HG03108 (cell line): ENCODE measurements around the gene CD14.
"Not testable (repeated sequence)": the region's sequence is repeated elsewhere in the genome, so short reads cannot be mapped to it uniquely, and the experiment has no call there.

Experiments
- ATAC-seq: cut with Tn5 transposase; IDR thresholded peaks from one replicate; pipeline ENCODE4 v1.9.1; 2021; ENCODE audit warnings: moderate library complexity; ENCODE audit not compliant: unreplicated experiment

The CD14 gene

GRCh38 chr5:140633021-140633471 is at the start of gene CD14:
Gene CD14 (minus strand): TSS chr5:140633175. CDS start chr5:140633071, 104 bp downstream.
- ATAC-seq, result peak; percentile 17

GRCh38 chr5:140678993-140679392 is 46.0 kb upstream of the CD14 start:
- no peak for ATAC-seq

- no peak for ATAC-seq
These were observed 45.0 kb upstream of the CD14 start for GRCh38 chr5:140677947-140678346.

GRCh38 chr5:140674629-140675028 is 41.7 kb upstream of the CD14 start:
- no peak for ATAC-seq

- no peak for ATAC-seq
These were observed 41.2 kb upstream of the CD14 start for GRCh38 chr5:140674211-140674610.

- no peak for ATAC-seq
These were observed 40.4 kb upstream of the CD14 start, which contains the start of gene DND1 for GRCh38 chr5:140673187-140673976. Gene DND1 (minus strand): TSS chr5:140673576. CDS start chr5:140673542, 34 bp downstream.

GRCh38 chr5:140672455-140673186 is 39.6 kb upstream of the CD14 start:
- no peak for ATAC-seq

GRCh38 chr5:140671472-140672125 is 38.6 kb upstream of the CD14 start:
- no peak for ATAC-seq

GRCh38 chr5:140671035-140671434 is 38.1 kb upstream of the CD14 start:
- not testable (repeated sequence) for ATAC-seq

GRCh38 chr5:140664359-140665119 is 31.6 kb upstream of the CD14 start, which contains the start of gene WDR55:
Gene WDR55 (plus strand): TSS chr5:140664904. CDS start chr5:140664913, 9 bp downstream.
- ATAC-seq, result peak; percentile 98

- no peak for ATAC-seq
These were observed 31.0 kb upstream of the CD14 start for GRCh38 chr5:140664030-140664358.

GRCh38 chr5:140660371-140660770 is 27.4 kb upstream of the CD14 start:
- ATAC-seq, result not testable (repeated sequence)

GRCh38 chr5:140658870-140659269 is 25.9 kb upstream of the CD14 start:
- ATAC-seq, result no peak

- ATAC-seq, result no peak
These were observed 14.1 kb upstream of the CD14 start for GRCh38 chr5:140647042-140647419.

GRCh38 chr5:140642718-140643117 is 9.7 kb upstream of the CD14 start:
- ATAC-seq, result no peak

- ATAC-seq, result no peak
These were observed 8.7 kb upstream of the CD14 start for GRCh38 chr5:140641716-140642115.

- ATAC-seq, result peak; percentile 95
These were observed 6.4 kb upstream of the CD14 start, which contains the start of gene TMCO6 for GRCh38 chr5:140639148-140639981. Gene TMCO6 (plus strand): TSS chr5:140639451. CDS start chr5:140639528, 77 bp downstream.

- not testable (repeated sequence) for ATAC-seq
These were observed 5.8 kb upstream of the CD14 start for GRCh38 chr5:140638898-140639147.

GRCh38 chr5:140637371-140638100 is 4.6 kb upstream of the CD14 start:
- no peak for ATAC-seq
